Fibroblast of skin of right biceps (primary cell): ENCODE results near the gene ATG16L1.
A peak's percentile ranks its signal among the peaks of the same experiment; 100 is the strongest.

ENCODE experiments used
- DNase-seq: peaks from one replicate; pipeline ENCODE4 v3.0.0-alpha.2; 2013

Gene ATG16L1

GRCh38 chr2:233227346-233227978, 24.0 kb upstream of the ATG16L1 start:
- DNase-seq = no peak

GRCh38 chr2:233228376-233228775, 23.1 kb upstream of the ATG16L1 start:
- DNase-seq = no peak

GRCh38 chr2:233233618-233234230, 17.7 kb upstream of the ATG16L1 start:
- DNase-seq = no peak

- DNase-seq = no peak
Measured at GRCh38 chr2:233234264-233234663, 17.2 kb upstream of the ATG16L1 start.

- DNase-seq = no peak
Measured at GRCh38 chr2:233234996-233235395, 16.5 kb upstream of the ATG16L1 start.

- DNase-seq = no peak
Measured at GRCh38 chr2:233235977-233236376, 15.5 kb upstream of the ATG16L1 start.

GRCh38 chr2:233236820-233237589, 14.5 kb upstream of the ATG16L1 start:
- DNase-seq = no peak

- no peak for DNase-seq
Measured at GRCh38 chr2:233240897-233241296, 10.6 kb upstream of the ATG16L1 start.

GRCh38 chr2:233241803-233242202, 9.7 kb upstream of the ATG16L1 start:
- DNase-seq = no peak

GRCh38 chr2:233242231-233242927, 9.1 kb upstream of the ATG16L1 start:
- DNase-seq = no peak

- no peak for DNase-seq
Measured at GRCh38 chr2:233243348-233243747, 8.1 kb upstream of the ATG16L1 start.

GRCh38 chr2:233244818-233245217, 6.7 kb upstream of the ATG16L1 start:
- DNase-seq = peak; percentile 9

GRCh38 chr2:233245406-233245805, 6.1 kb upstream of the ATG16L1 start:
- DNase-seq = no peak

- DNase-seq = no peak
Measured at GRCh38 chr2:233247116-233247515, 4.4 kb upstream of the ATG16L1 start.

- DNase-seq = peak; percentile 36
Measured at GRCh38 chr2:233247744-233248143, 3.7 kb upstream of the ATG16L1 start.

- no peak for DNase-seq
Measured at GRCh38 chr2:233248999-233249398, 2.5 kb upstream of the ATG16L1 start.

- DNase-seq = no peak
Measured at GRCh38 chr2:233250568-233250967, 905 bp upstream of the ATG16L1 start.

- DNase-seq = no peak
Measured at GRCh38 chr2:233250985-233251305, 528 bp upstream of the ATG16L1 start.

GRCh38 chr2:233252227-233252626, 754 bp downstream of the ATG16L1 start:
- DNase-seq = no peak

- no peak for DNase-seq
Measured at GRCh38 chr2:233255151-233255550, 3.7 kb downstream of the ATG16L1 start.

- no peak for DNase-seq
Measured at GRCh38 chr2:233256048-233256447, 4.6 kb downstream of the ATG16L1 start.

- no peak for DNase-seq
Measured at GRCh38 chr2:233258211-233258610, 6.7 kb downstream of the ATG16L1 start.

GRCh38 chr2:233259730-233260129, 8.3 kb downstream of the ATG16L1 start:
- no peak for DNase-seq

GRCh38 chr2:233260661-233261060, 9.2 kb downstream of the ATG16L1 start:
- DNase-seq = no peak
